Epithelial cell of umbilical artery (primary cell): Measurements from ENCODE around the gene SERPINB7. TPM values are rescaled to one million over a fixed set of nuclear protein-coding genes. Genes with fewer than 3 reads are reported as not detected.

Experiments
- total RNA-seq: library from RNA; depleted of rRNA; stranded (reverse); fragments of >200 nt; gene quantifications from 2 replicates; pipeline ENCODE4 v1.2.3, GENCODE V29; 2014

SERPINB7 gene, protein sequence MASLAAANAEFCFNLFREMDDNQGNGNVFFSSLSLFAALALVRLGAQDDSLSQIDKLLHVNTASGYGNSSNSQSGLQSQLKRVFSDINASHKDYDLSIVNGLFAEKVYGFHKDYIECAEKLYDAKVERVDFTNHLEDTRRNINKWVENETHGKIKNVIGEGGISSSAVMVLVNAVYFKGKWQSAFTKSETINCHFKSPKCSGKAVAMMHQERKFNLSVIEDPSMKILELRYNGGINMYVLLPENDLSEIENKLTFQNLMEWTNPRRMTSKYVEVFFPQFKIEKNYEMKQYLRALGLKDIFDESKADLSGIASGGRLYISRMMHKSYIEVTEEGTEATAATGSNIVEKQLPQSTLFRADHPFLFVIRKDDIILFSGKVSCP
- under 0.01 and 0.30 TPM in 2 replicates for total RNA-seq

DNA sequence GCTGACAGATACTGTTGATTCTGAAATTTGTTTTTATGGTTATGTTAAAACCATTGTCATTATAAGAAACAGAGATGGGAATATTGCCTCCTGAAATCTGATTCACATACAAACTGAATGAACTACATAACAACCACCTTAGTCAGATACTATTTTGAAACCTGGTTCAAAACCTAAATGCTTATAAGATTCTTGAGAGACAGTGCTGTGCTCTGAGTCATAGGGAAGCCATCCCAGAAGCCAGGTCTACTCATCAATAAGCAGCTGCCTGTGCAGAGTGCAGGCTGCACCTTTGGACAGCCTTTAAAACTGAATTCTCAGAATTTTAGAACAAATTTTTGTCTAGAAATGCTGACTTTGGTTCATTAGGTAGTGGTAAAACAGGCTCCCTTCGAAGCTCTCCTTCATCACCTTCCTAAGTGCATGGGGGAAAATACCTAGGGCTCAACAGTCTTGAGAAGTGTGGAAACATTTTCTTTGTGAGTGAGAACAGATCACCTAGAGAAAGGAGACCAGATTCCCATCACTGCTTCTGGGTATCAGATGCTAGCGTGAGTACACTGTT is at the start of gene SERPINB7:
TSS of gene SERPINB7 (plus strand) at position 253 of the 565 bp plus-strand sequence. CDS start 6,955 bp downstream, outside the sequence.

Other genes with a start within 250 kb of the SERPINB7 start
- gene SERPINB12, start 233.0 kb upstream of the SERPINB7 start, total RNA-seq = not detected in 2 replicates
- gene SERPINB13, start 188.1 kb upstream of the SERPINB7 start, total RNA-seq = not detected in 2 replicates
- under 0.01 and 0.15 TPM in 2 replicates for gene SERPINB4, start 131.2 kb upstream of the SERPINB7 start, total RNA-seq
- gene SERPINB3, start 113.5 kb upstream of the SERPINB7 start, total RNA-seq = not detected in 2 replicates
- not detected in 2 replicates for gene SERPINB11, start 72.5 kb upstream of the SERPINB7 start, total RNA-seq
- gene SERPINB2, start 112.3 kb downstream of the SERPINB7 start, total RNA-seq = 2.6 and 6.2 TPM in 2 replicates
- 0.32 TPM in 1 of 2 replicates, not detected in the other for gene SERPINB10, start 132.5 kb downstream of the SERPINB7 start, total RNA-seq
- 0.15 and 0.65 TPM in 2 replicates for gene HMSD, start 173.9 kb downstream of the SERPINB7 start, total RNA-seq
- gene SERPINB8, start 194.7 kb downstream of the SERPINB7 start, total RNA-seq = 29.9 and 33.1 TPM in 2 replicates